ENCODE data around the gene ARL8A.
"Not testable (repeated sequence)": the region's sequence is repeated elsewhere in the genome, so short reads cannot be mapped to it uniquely, and the experiment has no call there.

ARL8A gene

GRCh38 chr1:202144402-202145067 lies at the start of gene ARL8A:
ARL8A (minus strand) TSS chr1:202144737; CDS start chr1:202144572, 165 bp downstream.
- in situ Hi-C loops (cut with MboI; ENCODE audit: low pct_unique_long_range_greater_than_20kb, low sequenced_read_pairs, unreplicated experiment) = no loop called here
- DNase-seq (ENCODE audit: low spot score) = peak; percentile 92
- TF ChIP-seq, protein P1, sequence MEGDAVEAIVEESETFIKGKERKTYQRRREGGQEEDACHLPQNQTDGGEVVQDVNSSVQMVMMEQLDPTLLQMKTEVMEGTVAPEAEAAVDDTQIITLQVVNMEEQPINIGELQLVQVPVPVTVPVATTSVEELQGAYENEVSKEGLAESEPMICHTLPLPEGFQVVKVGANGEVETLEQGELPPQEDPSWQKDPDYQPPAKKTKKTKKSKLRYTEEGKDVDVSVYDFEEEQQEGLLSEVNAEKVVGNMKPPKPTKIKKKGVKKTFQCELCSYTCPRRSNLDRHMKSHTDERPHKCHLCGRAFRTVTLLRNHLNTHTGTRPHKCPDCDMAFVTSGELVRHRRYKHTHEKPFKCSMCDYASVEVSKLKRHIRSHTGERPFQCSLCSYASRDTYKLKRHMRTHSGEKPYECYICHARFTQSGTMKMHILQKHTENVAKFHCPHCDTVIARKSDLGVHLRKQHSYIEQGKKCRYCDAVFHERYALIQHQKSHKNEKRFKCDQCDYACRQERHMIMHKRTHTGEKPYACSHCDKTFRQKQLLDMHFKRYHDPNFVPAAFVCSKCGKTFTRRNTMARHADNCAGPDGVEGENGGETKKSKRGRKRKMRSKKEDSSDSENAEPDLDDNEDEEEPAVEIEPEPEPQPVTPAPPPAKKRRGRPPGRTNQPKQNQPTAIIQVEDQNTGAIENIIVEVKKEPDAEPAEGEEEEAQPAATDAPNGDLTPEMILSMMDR (IDR thresholded peaks at IDR 0.05; ENCODE audit: extremely low read depth, insufficient read depth, missing control alignments) = no peak

GRCh38 chr1:202194328-202194648 lies 49.8 kb upstream of the ARL8A start:
- DNase-seq (ENCODE audit: low spot score) = no peak
- in situ Hi-C loops (cut with MboI; ENCODE audit: low pct_unique_long_range_greater_than_20kb, low sequenced_read_pairs, unreplicated experiment) = loop anchor here (25.0 kb wide), 1 partner anchor 518 kb away; the partner anchor contains the start of gene SYT2
- TF ChIP-seq, protein P1 (IDR thresholded peaks at IDR 0.05; ENCODE audit: extremely low read depth, insufficient read depth, missing control alignments) = no peak

DNA sequence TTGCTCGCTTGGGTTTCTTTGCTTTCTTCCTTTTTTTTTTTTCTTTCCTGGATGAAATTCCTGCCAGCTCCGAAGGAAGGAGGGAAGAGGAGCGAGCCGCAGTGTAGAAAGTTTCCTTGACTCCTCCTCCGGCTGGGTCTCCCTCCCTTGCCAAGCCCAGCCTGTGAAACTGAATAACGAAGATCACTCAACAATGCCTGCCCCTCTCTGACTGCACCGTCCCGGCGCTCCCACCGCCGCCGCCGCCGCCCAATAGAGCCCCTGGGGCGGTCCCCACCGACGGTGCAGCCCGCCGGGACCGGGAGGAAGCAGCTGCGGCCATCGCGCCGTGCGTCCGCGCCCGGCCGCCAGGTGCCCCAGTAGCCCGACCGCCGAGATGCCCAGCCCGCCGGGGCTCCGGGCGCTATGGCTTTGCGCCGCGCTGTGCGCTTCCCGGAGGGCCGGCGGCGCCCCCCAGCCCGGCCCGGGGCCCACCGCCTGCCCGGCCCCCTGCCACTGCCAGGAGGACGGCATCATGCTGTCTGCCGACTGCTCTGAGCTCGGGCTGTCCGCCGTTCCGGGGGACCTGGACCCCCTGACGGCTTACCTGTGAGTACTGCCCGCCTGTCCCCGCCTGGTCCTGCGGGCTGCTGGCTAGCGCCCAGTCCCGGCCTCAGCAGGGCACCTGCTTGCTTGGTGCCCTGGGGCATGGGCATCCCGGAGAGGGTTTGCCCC lies 49.2 kb upstream of the ARL8A start, which contains the start of gene LGR6:
TSS of gene LGR6 (plus strand) at position 186 of the 714 bp plus-strand sequence. CDS start at position 377, 191 bp downstream.
- in situ Hi-C loops (cut with MboI; ENCODE audit: low pct_unique_long_range_greater_than_20kb, low sequenced_read_pairs, unreplicated experiment) = loop anchor here (25.0 kb wide), 1 partner anchor 519 kb away; the partner anchor contains the start of gene SYT2
- DNase-seq (ENCODE audit: low spot score) = no peak
- TF ChIP-seq, protein P1 (IDR thresholded peaks at IDR 0.05; ENCODE audit: extremely low read depth, insufficient read depth, missing control alignments) = peak; percentile 10

DNA sequence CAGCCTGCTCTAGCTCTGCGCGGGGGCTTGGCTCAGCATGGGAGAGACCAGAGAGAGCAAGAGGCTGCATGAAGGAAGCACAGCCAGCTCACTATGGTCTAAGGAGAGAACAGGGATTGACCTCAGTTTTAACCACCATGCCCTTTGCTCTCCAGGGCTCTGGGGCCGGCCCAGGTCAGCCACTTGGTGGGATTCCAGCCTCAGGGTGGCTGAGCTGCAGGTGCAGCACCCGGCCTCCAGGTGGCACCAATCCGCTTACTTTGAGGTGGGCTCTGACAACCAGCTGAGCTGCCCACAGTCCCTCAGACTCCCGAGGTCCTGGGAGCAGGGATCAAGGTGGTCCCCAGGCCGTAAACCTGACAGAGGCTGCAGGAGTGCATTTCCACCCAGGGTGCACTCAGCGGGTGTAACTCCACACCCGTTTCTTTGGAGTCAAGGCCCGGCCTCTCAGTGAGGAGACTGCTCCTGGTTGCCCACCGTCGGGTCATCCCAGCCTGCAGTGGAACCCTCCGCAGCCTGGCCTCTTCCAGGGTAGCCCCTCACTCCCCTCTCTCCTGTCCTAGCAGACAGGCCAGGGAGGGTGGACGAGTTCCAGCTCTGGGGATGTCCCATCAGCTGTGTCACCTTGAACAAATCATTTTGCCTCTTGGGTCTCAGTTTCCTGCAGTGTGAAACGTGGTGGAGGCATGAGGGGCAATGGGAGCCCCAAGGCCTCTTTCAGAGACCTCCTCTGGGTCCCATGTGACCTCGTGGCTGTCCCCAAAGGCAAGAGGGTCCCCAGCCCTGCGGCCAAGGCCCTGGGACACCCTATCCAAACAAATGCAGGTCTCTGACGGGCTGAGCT lies 48.5 kb upstream of the ARL8A start:
- DNase-seq (ENCODE audit: low spot score) = peak; percentile 84
- TF ChIP-seq, protein P1 (IDR thresholded peaks at IDR 0.05; ENCODE audit: extremely low read depth, insufficient read depth, missing control alignments) = peak; percentile 95
- in situ Hi-C loops (cut with MboI; ENCODE audit: low pct_unique_long_range_greater_than_20kb, low sequenced_read_pairs, unreplicated experiment) = loop anchor here (25.0 kb wide), 1 partner anchor 519 kb away; the partner anchor contains the start of gene SYT2

GRCh38 chr1:202191391-202191790 lies 46.9 kb upstream of the ARL8A start:
- DNase-seq (ENCODE audit: low spot score) = not testable (repeated sequence)
- in situ Hi-C loops (cut with MboI; ENCODE audit: low pct_unique_long_range_greater_than_20kb, low sequenced_read_pairs, unreplicated experiment) = loop anchor here (25.0 kb wide), 1 partner anchor 521 kb away; the partner anchor contains the start of gene SYT2

GRCh38 chr1:202189918-202190715 lies 45.6 kb upstream of the ARL8A start:
- in situ Hi-C loops (cut with MboI; ENCODE audit: low pct_unique_long_range_greater_than_20kb, low sequenced_read_pairs, unreplicated experiment) = loop anchor here (25.0 kb wide), 1 partner anchor 522 kb away; the partner anchor contains the start of gene SYT2
- TF ChIP-seq, protein P1 (IDR thresholded peaks at IDR 0.05; ENCODE audit: extremely low read depth, insufficient read depth, missing control alignments) = no peak
- DNase-seq (ENCODE audit: low spot score) = no peak
